GM19240 (cell line): ENCODE results near the gene LRRN4CL.
"Not testable (repeated sequence)": the region's sequence is repeated elsewhere in the genome, so short reads cannot be mapped to it uniquely, and the experiment has no call there.

Experiments
- DNase-seq: peaks from one replicate; pipeline ENCODE4 v3.0.0; 2011; ENCODE audit warnings: low spot score; ENCODE audit not compliant: insufficient read length

The LRRN4CL gene

DNA sequence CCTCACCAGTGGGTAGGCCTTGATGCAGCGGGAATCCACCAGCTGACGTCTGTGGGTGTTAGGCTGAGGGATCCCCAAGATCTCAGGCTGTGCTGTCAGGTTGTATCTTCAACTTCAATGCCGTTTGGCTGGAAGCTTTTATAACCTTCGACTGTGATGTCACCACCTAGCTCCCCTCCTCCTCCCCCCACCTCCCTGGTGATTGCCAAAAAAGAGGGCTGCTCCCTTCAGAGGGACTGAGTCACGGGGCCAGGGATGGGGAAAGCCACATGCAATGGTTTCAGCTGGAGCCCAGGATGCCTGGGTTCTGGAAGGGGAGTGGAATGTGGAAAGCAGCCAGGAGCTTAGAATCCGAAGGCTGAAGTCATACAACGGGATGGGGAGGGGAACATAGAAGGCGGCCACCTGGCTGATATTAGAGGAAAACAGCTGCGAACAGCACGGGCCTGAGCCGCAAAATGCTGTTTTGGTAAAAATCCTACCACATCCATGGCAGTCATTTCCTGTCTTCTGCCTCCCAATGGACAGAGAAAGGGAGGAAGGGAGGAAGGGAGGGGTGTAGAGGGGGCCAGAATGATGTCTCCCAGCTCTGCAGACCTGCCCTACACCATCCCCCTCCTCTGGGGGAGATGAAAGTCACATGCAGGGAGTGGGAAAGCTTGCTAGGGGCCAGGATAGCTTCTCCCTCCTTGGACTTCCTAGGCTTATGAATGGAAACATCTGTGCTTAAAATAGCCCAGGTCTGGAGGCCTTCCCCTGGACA, at the start of gene LRRN4CL:
Gene LRRN4CL, minus strand, starts transcription at position 110 of the 763 bp plus-strand sequence. CDS start 1,022 bp downstream, outside the sequence.
- no peak for DNase-seq

DNA sequence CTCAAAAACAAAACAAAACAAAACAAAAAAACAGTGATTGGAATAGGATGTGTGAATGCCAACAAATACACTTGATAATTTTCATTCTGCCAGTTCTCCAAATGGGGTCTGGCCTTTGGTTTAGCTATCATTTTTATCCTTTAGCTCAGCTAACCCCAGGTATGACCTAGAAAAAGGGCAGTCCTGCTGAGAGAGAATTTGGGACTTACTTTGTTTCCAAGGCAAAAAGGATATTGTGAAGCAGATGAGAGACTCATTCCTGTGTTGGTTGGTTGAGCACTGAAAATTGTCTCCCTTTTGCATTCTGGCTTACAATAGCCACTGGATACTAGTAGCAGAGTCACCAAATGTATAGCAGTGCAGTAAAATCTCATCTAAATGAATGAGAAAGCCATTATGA, 47.9 kb upstream of the LRRN4CL start:
- DNase-seq = no peak

DNA sequence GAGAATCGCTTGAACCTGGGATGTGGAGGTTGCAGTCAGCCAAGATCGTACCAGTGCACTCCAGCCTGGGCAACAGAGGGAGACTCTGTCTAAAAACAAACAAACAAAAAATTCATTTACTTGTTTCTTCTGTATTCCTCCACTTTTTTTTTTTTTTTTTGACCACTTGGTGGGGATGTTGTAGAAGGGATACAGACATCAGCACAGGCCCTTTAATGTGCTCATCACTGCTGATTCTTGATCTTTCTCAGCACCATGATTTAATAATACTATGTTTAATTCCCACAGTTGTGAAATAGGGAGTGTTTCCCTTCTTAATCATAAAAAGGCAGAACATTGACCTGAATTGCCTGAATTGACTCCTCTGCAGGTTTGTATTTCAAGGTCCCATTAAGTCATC, 43.5 kb upstream of the LRRN4CL start:
- DNase-seq = no peak

DNA sequence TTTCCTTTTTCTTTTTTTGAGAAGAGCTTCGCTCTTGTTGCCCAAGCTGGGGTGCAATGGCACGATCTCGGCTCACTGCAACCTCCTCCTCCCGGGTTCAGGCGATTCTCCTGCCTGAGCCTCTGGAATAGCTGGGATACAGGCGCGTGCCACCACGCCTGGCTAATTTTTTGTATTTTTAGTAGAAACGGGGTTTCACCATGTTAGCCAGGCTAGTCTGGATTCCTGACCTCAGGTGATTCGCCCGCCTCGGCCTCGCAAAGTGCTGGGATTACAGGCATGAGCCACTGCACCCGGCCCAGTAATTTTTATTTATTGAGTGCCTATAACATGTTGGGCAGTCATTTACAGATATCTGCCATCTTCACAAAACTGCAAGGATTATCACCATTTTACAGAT, 40.7 kb upstream of the LRRN4CL start:
- DNase-seq = not testable (repeated sequence)

DNA sequence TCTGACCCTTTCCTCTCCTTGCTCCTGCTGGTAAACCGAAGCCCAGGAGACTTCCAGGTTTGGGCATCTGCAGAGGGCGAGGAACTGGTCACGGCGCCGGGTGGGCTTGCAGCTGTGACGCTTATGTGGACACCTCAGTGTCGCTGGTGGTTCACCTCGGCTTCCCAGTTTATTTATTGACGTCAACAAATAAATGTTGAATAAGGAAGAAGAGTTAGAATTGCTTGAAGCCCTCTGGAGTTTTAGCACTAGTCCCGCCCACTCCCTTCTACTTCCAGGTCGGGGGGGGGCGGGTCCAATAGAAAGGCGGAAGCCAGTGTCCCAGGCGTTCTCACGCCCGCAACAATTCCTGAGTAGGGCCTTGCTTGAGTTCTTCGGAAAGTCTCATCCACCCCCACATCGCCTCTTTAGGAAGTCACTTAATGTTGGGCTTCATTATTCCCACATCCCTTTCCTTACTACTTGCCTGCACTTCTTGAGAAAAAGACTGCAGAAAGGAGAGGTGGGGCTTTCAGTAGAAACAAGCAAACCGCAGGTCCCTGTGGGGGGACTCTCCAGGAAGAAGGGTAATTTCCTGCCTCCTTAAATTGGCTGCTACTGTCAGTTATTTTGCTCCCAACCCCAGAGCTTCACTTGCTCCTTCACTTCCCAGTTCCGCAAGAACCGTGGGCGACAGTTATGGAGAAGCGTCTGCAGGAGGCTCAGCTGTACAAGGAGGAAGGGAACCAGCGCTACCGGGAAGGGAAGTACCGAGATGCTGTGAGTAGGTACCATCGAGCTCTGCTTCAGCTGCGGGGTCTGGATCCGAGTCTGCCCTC, 39.0 kb upstream of the LRRN4CL start, which contains the start of gene TTC9C:
Gene TTC9C, plus strand, starts transcription at position 316 of the 818 bp plus-strand sequence. Its CDS starts 363 bp downstream, at position 679.
- peak; percentile 51 for DNase-seq

DNA sequence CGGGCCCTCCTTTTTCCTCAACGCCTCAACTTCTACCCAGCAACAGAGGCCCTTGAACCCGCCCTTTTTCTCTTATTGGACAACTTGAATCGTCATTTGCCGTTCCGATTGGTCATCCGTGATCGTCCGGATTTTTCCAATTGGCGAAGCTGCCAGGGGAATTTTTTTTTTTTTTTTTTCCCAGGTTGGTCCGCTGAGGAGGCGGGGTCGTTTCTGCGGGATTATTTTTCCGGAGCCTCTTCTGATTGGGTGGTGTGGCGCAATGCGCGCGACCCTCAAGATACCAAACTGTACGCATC, 38.5 kb upstream of the LRRN4CL start:
- peak; percentile 60 for DNase-seq

DNA sequence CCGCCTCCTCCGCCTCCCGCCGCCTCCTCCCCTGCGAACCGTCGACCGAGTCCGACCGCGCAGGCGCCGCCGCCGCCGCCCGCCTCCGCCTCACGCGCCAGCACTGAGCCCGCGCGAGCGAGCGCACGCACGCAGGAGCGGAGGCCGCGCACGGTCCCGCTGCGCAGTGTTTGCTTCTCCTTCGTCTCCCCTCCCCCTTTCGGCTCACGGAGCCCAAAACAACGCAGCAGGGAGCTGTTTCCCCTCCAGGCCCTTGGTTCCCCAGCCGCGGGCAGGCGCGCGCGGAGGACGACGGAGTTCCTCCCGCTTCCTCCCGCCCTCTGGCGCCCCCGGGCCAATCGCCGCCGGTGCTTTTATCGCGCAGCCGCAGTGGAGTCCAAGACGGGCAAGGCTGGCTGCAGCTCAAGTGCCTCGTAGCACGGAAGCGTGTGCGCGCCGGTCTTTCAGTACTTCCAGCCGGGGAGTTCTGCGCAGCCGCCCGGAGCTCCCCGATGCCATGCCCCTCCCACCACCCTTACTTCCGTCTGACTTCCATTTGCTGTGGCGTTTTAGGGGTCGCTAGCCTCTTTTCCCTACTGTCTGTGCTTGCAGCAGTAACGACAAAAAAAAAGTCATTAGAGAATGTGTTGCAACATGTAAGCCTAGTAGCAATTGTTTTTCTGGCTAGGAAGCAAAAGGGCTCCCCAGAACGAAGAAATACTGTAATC, 38.0 kb upstream of the LRRN4CL start, which contains the start of gene HNRNPUL2:
Gene HNRNPUL2, minus strand, starts transcription at position 293 of the 707 bp plus-strand sequence. CDS start 301 bp downstream, outside the sequence.
- DNase-seq = peak; percentile 83

DNA sequence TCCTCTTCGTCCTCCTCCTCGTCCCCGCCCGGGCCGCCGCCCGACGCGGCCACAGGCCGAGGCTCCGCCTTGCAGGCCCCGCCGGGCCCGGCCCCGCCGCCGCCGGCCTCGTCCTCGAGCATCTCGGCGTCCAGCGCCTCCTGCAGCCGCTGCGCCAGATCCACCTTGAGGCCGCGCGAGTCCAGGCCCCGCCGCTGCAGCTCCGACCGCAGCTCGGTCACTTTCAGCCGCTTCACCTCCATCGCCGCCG, 37.5 kb upstream of the LRRN4CL start:
- DNase-seq = no peak

DNA sequence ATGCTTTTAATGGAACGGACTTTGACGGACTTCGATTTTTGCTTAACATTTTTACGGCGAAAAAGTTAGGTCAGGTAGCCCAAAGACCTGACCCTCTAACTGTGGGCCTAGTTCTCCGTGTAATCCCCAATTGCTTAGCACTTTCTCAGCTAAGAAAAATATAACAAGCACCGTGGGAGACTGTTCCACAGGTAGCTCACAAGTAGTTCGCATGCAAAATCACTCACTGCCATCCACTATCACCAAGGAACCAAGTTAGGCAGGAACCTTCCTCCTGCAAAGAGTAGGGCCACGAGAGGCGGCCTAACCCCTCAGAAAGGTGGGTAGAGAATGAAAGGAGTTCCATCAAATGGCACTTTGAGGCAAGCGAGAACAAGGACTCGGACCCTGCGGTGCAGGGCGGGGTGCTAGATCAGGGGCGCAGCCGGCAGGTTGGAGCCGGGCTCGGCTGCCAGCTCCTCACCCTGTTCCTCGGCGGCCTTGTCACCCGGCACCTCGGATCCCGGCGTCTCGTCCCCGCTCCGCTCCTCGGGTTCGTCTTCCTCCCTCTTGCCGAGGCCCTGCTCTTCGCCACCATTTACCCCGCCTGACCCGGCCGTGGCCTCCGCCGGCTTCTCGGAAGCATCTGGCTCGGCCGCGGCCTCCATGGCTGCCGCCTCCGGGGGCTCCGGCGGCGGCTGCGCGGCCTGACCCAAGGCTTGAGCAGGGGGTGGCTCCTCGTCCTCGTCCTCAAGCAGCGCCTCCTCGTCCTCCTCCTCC, 37.0 kb upstream of the LRRN4CL start:
- no peak for DNase-seq

DNA sequence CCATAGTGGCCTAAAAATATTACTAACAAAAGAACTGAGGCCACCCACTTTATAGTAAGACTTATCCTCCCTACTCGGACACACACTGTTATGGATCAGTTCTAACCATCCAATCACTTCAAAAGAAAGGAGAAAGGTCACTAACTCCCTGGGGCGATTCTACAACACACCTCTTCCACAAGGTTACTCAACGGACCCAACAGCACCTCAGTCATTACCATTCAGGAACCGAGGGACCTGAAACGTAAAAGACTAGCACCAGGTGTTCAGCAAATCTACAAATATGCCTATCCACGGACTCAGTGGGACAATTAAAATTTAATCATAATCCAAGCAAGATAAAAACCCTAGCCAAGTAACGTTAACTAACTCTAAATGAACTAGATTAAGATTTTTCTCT, 36.3 kb upstream of the LRRN4CL start:
- no peak for DNase-seq

DNA sequence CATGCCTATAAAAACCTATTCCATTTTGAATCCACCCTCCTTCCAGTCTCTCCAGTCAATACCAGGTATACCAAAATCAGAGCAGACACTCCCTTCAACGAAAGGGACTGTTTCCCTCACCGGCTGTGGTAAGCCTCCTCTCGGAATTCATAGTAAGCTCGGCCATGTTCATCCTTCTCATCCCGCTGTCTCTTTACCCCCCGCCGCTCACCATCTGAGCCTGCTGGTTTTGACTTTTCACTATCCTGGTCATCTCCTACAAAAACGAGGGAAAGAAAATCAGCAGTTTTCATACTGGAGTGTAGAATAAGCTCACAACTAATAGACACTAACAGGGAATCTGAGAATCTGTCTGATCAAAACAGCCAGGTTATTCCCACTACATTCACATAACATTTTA, 34.8 kb upstream of the LRRN4CL start:
- no peak for DNase-seq

DNA sequence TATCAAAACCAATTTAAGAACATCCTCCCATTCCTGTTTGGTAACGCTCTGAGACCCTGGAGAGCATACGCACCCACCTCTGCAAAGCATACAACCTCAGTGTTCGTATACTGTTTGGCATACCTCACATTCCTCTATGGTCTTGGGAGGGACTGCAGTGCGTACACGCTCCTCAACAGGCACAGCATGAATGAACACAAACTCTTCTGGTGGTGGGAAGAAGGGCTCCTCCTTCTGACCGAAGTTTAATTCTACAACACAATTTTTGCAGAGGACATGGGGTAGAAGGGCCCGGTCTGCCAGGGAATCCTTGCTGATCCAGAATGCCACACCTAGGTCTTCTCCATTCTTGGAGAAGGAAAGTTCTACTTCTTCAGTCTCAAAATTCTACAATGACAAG, 32.7 kb upstream of the LRRN4CL start:
- DNase-seq = no peak

DNA sequence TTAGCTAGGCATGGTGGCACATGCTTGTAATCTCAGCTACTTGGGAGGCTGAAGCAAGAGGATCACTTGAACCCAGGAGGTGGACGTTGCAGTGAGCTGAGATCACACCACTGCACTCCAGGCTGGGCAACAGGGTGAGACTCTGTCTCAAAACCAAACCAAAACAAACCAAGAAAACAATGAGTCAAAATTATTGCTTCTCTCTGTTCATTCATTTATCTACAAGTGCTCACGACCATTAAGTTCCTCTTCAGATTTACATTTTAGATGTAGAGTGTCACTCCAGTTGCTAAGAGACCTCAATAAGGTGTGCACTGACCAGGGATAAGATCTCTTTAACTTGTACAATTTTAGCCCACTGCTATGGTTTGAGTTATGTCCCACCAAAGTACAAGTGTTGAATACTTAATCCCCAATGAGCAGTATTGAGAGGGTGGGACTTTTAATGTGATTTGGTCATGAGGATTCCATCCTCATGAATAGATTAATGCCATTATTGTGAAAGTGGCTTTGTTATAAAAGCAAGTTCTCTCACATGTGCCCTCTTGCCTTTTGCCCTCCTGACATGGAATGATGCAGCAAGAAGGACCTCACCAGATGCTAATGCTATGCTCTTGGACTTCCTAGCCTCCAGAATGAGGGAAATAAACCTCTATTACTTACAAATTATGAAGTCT, 30.1 kb upstream of the LRRN4CL start:
- no peak for DNase-seq

DNA sequence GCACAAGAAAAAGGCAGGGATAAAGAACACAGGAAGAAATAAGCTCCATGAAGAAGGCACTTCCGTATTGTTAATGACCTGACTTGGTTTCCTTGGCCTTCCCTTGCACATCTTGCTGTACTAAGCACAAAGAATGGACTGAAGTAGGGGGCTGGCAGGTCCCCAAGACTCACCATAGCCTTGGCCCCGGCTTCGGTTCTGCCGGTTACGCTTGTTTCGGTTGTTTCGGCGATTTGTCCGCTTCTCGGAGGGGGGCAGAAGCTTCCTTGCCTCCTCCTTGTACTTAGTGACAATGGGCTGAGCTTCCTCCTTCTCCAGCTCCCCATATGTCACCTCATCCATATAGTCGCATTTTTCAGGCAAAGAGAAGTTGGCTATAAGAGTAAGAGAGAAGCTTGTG, 27.5 kb upstream of the LRRN4CL start:
- no peak for DNase-seq

DNA sequence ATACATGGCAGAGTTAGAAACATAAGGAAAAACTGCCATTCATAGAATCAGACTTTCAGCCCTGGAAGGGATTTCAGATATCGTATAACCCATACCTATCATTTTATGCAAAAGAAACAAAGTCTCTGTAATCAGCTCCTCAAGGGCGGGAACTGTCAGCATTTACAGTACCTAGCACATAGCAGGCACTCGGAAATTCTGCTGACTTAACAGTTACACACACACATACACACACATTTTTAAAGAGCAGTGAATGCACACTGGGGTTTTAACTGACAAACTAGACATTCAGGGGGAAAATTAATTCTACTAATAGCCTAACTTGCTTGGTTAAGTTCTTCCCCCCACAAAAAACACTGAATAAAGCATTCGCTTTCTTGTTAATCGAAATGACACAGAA, 26.9 kb upstream of the LRRN4CL start:
- no peak for DNase-seq

DNA sequence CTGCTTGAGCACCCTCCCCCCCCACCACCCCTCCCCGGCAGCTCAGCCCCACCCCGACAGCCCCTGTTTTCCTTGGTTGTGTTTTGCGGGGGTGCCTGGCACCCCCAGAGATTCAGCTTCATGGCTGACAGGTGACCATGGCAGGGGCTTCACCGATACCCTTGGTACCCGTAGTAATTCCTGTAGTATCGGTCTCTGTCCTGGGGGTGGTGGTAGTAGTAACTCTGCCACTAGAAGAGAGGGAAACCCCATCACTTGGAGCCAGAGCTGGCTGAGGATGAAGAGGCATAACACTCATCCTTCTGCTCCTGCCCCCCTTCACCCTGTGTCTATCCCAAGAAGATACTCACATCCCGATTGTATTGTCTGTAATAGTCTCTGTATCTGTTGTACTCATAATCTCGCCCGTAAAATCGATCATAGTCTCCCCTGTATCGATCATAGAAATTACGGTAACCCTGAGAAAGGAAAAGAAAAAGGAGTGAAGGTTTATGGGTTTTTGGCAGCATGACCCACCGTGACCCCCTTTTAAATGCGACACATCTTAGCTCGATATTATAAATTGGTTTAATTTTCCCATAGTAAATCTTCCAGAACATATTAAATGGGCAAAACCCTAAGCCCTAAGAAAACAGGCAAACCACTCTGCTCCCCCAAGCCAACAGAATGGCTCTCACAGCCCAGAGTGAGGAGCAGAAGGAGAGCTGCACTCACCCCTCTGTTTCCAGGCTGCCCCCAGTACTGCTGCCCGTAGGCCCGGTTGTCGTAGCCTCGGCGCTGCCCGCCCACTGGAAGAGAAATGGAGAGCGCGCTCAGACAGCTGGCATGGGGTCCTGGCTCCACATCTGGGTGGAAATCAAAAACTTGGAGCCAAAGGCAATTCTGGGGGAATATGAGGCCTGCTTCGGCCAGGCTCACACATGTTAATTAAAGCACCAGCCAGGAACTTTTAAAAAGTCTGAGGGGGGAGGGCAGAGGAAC, 26.1 kb upstream of the LRRN4CL start:
- DNase-seq = no peak

DNA sequence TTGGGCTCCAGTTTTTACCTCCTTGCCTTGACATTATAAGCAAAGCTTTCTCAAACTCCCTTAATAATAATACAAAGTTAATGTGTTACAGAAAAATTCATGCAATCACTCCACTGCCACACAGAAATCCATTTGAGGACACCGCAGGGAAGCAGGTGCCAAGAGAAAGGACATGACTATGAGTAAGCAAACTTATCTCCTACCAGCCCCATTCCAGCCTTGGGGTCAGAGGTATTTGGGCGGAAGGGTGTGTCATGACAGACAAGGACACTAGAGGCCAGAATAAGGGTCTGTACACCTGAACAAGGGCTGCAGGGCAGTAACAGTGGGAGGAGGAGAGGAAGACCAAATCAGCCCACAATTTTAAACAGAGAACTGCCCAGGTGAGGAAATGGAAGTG, 24.0 kb upstream of the LRRN4CL start:
- DNase-seq = no peak

DNA sequence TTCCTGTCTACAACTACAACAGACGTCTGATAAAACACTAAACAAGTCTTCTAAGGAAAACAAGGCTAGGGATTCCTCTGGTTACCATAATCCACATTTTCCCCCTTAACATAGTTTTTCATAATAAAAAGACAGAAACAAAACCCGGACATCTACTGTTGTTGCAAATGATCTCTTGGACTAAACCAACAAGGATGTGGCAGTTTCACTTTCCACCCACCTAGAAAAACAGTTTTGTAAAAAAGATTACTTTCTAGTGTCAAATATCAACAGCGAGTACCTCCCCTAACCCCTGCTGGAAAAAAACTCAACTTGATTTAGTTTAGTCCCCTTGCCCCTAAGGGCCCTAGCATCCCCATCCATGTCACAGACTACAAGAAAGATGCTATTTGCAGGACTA, 23.5 kb upstream of the LRRN4CL start:
- no peak for DNase-seq

DNA sequence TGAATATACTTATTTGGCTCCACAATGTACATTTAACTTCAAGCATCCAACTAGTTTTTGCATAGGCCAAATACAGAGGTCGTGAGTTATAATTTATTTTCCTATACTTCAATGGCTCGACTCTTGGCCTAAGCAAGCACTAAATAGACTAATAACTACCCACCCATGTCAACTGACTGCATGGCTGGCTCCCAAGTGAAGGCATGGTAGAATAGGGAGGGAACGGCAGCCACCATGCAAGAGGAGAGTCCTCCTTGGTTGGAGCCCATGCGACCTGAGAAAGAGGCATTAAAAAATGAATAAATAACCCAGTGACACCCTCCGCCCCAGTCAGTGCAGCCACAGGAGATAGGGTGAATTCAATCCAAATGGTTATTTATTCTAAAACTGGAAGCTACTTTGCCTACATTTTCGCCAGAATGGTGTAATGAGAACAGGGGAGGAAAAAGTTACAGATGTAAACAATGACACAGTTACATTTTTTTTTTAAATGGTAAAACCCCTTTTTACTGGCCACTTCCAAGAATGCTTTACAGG, 23.0 kb upstream of the LRRN4CL start:
- DNase-seq = no peak

DNA sequence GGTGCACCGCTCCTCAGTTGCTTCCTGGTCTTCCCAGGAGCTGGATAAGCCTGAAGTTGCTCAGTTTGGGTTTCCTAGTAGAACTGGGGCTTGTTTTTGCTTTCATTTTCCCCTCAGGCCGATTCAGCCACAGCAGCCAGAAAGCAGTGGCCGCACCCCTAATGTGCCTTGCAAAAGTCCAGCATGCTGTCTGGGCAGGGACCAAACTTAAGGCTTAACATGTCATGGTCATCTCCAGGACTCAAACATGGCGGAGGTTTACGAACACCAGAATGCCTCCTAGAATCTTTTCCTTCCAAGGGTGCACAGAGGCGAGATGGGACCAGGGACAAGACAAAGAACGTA, 20.6 kb upstream of the LRRN4CL start:
- no peak for DNase-seq
